Measurements from ENCODE around the gene RHOBTB3.

RHOBTB3 gene

DNA sequence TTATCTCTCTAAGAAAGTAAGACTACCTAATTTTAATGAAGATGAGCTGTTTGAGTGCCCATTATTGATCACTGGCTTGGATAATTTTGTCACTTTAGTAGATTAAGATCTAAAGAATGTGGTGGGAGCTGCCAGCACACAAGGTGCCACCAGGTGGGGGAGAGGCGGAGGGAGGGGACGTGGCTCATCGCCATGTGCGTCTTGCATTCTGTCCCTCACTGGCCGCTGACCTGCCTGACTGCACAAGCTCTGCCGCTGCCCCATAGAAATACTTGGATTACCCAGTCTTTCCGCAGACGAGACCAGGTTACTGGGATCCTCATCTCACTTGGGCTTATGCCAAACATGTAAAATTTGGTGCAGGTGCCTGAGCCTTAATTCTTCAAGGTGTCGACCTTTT, 37.6 kb downstream of the RHOBTB3 start:
- no peak for DNase-seq (ENCODE audit: low spot score)

DNA sequence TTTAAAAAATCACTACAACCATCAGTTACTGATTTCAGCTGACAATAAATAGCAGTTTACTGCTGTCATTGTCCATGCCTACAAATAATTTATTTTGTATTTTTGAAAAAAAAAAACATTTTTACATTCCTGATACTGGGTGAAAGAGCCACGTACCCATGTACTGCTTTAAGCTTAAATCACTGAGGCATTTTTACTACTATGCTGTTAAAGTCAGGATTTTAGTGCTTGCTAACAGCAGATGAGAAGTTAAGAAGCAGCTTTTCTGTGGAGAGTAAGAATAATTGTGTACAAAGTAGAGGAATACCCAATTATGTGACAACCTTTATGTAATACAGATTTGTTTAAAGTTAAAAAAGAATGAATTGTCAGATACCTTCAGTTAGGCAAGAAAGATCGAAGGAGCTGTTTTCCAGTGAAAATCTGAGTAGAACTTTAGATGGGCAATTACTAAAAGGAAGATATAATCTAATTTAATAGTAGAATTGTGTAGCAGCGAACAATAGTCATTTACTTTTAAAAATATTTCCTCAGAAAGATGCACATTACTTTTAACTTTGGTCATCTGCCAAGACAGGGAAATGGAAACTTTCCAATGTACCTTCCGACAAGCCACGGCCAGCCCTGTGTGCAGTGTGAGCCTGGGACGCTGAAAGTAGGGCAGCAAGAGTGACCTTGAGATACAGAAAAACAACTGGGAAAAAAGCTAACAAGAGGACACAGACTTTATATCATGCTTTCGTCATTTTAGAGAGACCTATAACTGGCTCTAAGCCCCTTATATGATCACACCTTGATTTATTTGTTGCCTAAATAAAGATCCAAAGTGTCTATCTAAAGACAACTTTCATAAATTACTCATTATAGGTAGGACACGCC, 39.9 kb downstream of the RHOBTB3 start:
- no peak for DNase-seq (ENCODE audit: low spot score)

DNA sequence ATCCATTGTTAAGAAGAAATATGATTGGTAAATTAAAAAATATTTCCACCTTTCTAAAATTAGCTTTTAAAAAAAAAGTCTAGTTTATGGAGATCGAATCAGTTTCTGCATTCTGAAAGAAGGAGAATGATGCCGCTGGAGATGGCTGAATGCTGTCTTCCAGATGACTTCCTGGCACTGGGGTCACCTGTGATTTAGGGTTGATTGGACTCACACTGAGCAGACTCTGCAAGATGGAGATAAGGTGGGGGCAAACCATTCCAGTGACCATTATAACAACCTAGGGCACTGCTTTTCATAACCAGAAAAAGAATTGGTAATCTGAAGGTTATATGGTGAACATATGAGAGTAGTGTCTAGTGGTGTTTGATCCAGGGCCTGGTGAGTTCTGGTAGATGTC, 40.8 kb downstream of the RHOBTB3 start:
- DNase-seq (ENCODE audit: low spot score) = no peak

DNA sequence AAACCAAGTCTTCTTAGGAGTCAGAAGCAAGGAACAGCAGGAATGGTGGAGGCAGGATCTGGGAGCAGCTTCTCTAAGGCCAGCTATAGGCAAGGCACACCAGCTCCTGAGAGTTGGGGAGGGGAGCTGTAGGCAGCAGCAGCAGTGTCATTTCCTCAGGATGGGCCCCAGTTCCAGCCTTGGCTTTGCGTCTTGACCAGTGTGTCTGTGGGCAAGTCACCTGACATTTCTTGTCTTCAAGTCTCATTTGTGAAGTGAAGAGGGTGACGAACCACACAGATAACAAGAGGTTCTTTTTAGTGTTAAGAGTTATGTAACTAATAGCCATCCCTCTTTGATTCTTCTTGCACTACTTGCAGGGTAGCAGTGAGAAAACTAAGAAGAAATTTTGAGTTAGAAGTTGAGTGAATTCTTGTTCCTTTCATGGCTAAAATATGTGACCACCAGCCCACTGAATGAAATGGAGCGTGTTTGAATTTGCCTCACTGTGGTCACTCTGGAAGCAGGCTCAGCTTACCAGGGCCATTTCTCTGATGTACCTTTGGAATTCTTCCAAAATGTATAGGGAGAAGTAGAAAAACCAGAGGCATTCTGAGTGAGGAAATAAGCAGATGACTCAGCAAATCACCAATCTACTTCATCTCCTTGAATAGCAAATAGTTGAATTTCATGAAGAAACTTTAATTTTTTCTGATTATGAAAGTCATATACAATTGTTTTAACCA, 42.4 kb downstream of the RHOBTB3 start:
- no peak for DNase-seq (ENCODE audit: low spot score)

- no peak for DNase-seq (ENCODE audit: low spot score)
Measured at GRCh38 chr5:95777441-95777840, 46.3 kb downstream of the RHOBTB3 start.

DNA sequence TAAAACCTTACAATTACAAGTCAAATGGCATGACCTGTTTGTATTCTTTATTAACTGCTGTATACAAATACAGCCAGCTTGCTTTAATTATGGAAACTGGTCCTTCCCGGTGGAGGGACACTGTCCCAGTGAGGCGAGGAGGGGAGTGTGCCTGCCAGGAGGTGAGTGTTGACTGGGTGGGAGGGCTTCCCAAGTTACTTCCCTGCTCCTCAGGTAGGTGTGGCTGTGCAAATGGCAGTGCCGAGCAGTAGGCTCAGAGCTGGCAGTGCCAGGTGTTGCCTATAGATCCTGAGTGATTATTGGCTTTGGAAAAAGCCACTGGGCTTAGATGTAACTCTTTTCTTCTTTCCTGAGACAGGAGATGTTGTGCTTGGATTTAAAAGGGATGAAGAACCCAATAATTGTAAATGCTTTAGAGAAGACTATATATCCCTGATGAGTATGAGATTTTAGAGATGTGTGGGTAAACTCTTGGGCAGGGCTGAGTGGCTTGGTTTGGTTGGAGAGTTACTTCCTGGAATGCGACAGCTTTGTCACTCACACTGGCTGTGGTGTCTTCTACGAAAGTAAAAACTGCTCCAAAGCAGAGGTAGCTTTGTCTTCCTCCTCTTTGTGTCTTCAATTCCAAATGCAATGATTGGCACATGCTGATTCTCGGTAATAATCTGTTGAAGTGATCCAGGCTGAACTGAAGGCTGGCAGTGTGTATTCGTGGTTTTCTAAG, 47.7 kb downstream of the RHOBTB3 start:
- DNase-seq (ENCODE audit: low spot score) = no peak

GRCh38 chr5:95779611-95780010, 48.5 kb downstream of the RHOBTB3 start:
- peak; percentile 46 for DNase-seq (ENCODE audit: low spot score)

DNA sequence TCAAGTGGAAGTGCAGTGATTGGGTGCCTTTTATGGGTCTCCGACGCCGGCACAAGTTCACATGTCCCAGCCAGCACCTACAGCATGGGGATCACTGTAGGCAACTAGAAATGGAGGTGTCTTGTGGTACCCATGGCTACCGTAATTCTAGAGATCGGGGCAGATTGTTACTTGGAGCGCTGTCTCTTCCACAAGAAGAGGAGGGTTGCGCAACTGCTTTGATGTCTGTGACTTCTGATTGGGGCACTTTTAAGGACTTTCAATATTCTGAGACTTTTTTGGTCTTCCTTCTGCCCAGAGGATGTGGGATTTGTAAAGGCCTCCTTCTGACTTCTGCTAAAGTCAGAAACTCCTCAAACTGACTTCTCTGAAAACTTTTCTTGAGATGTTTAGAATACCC, 49.5 kb downstream of the RHOBTB3 start:
- DNase-seq (ENCODE audit: low spot score) = no peak

- peak; percentile 84 for DNase-seq (ENCODE audit: low spot score)
Measured at GRCh38 chr5:95781101-95781583, 50.0 kb downstream of the RHOBTB3 start.

DNA sequence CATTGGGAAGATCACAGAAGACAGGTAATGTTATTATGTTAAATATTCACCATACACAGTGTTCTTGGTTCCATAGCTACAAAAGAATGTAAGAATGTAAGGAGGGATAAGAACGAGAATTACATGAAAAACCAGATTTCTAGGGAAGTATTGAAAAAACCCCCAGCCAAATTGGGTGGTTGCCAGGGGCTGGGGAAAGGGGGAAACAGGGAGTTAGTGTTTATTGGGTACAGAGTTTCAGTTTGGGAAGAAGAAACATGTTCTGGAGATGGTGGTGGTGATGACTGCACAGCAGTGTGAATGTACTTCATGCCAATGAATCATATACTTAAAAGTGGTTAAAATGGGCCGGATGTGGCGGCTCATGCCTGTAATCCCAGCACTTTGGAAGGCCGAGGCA, 51.0 kb downstream of the RHOBTB3 start:
- DNase-seq (ENCODE audit: low spot score) = no peak

- no peak for DNase-seq (ENCODE audit: low spot score)
Measured at GRCh38 chr5:95783661-95784060, 52.5 kb downstream of the RHOBTB3 start.

GRCh38 chr5:95784514-95785302, 53.6 kb downstream of the RHOBTB3 start:
- no peak for DNase-seq (ENCODE audit: low spot score)

GRCh38 chr5:95786821-95787418, 55.8 kb downstream of the RHOBTB3 start:
- peak; percentile 40 for DNase-seq (ENCODE audit: low spot score)

- no peak for DNase-seq (ENCODE audit: low spot score)
Measured at GRCh38 chr5:95788493-95788892, 57.4 kb downstream of the RHOBTB3 start.

GRCh38 chr5:95791751-95792150, 60.6 kb downstream of the RHOBTB3 start:
- DNase-seq (ENCODE audit: low spot score) = no peak

GRCh38 chr5:95794070-95794516, 63.0 kb downstream of the RHOBTB3 start:
- peak; percentile 18 for DNase-seq (ENCODE audit: low spot score)

DNA sequence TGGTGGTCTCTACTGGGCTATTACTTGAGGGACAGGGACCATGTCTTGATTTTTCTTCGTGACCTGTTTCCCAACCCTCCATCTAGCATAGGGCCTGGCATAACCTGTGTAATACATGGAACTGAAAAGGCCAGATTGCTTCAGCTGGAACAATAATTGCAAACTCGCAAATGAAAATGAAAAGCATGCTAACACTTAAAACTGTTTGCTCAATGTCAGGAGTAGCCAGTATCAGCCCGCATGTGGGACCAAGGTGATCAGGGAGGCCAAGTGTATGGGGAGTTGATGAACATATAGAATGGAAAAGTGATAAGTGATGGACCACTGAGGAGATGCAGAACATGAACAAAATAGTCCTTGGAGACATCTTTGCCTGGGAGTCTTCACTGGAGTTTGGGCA, 66.2 kb downstream of the RHOBTB3 start:
- DNase-seq (ENCODE audit: low spot score) = no peak

GRCh38 chr5:95798048-95798447, 66.9 kb downstream of the RHOBTB3 start:
- DNase-seq (ENCODE audit: low spot score) = no peak

GRCh38 chr5:95798545-95798944, 67.4 kb downstream of the RHOBTB3 start:
- no peak for DNase-seq (ENCODE audit: low spot score)

GRCh38 chr5:95799191-95799835, 68.2 kb downstream of the RHOBTB3 start:
- no peak for DNase-seq (ENCODE audit: low spot score)

GRCh38 chr5:95800553-95800952, 69.4 kb downstream of the RHOBTB3 start:
- DNase-seq (ENCODE audit: low spot score) = no peak
